Left forelimb (tissue), 1 donor: ENCODE results near the gene FBN1.

Experiments
- DNase-seq: peaks from one replicate; pipeline ENCODE4 v3.0.0-alpha.2; 2018; ENCODE audit warnings: low spot score

Gene FBN1

GRCh38 chr15:48514103-48514816 is 131.2 kb downstream of the FBN1 start:
- DNase-seq = no peak

- DNase-seq = no peak
These were observed 134.5 kb downstream of the FBN1 start for GRCh38 chr15:48510976-48511375.

- no peak for DNase-seq
These were observed 138.0 kb downstream of the FBN1 start for GRCh38 chr15:48507416-48508065.

- no peak for DNase-seq
These were observed 140.4 kb downstream of the FBN1 start for GRCh38 chr15:48505067-48505466.

GRCh38 chr15:48501208-48501607 is 144.3 kb downstream of the FBN1 start:
- DNase-seq = no peak

- DNase-seq = no peak
These were observed 144.9 kb downstream of the FBN1 start for GRCh38 chr15:48500595-48500994.

- DNase-seq = no peak
These were observed 145.5 kb downstream of the FBN1 start for GRCh38 chr15:48499978-48500377.

- DNase-seq = no peak
These were observed 146.7 kb downstream of the FBN1 start for GRCh38 chr15:48498828-48499227.

- DNase-seq = no peak
These were observed 150.9 kb downstream of the FBN1 start for GRCh38 chr15:48494631-48495030.

- DNase-seq = no peak
These were observed 151.7 kb downstream of the FBN1 start for GRCh38 chr15:48493763-48494225.

GRCh38 chr15:48493084-48493762 is 152.3 kb downstream of the FBN1 start:
- no peak for DNase-seq

GRCh38 chr15:48486228-48486627 is 159.3 kb downstream of the FBN1 start:
- no peak for DNase-seq

GRCh38 chr15:48481802-48482201 is 163.7 kb downstream of the FBN1 start:
- no peak for DNase-seq

GRCh38 chr15:48479751-48480150 is 165.8 kb downstream of the FBN1 start:
- no peak for DNase-seq

- no peak for DNase-seq
These were observed 166.9 kb downstream of the FBN1 start for GRCh38 chr15:48478581-48478980.

- DNase-seq = no peak
These were observed 167.6 kb downstream of the FBN1 start for GRCh38 chr15:48477795-48478360.

GRCh38 chr15:48475600-48476395 is 169.7 kb downstream of the FBN1 start:
- DNase-seq = no peak

- DNase-seq = no peak
These were observed 171.8 kb downstream of the FBN1 start for GRCh38 chr15:48473667-48474066.

- DNase-seq = no peak
These were observed 172.8 kb downstream of the FBN1 start for GRCh38 chr15:48472756-48473155.

GRCh38 chr15:48471073-48471472 is 174.4 kb downstream of the FBN1 start:
- DNase-seq = no peak

GRCh38 chr15:48470096-48470495 is 175.4 kb downstream of the FBN1 start:
- no peak for DNase-seq

- DNase-seq = no peak
These were observed 175.8 kb downstream of the FBN1 start for GRCh38 chr15:48469681-48470080.
